Smooth muscle cell of the brain vasculature (primary cell): ENCODE data around the gene CNIH3.
"Not testable (repeated sequence)": the region's sequence is repeated elsewhere in the genome, so short reads cannot be mapped to it uniquely, and the experiment has no call there.

Source experiments
- DNase-seq: peaks from one replicate; pipeline ENCODE4 v3.0.0-alpha.2; 2012; ENCODE audit warnings: low read depth, low spot score

CNIH3 gene

GRCh38 chr1:224643653-224644052, 27.5 kb downstream of the CNIH3 start:
- DNase-seq: no peak

- no peak for DNase-seq
Measured at GRCh38 chr1:224644553-224645154, 28.5 kb downstream of the CNIH3 start.

- no peak for DNase-seq
Measured at GRCh38 chr1:224647449-224647848, 31.3 kb downstream of the CNIH3 start.

GRCh38 chr1:224650290-224650689, 34.2 kb downstream of the CNIH3 start:
- DNase-seq: no peak

- DNase-seq: no peak
Measured at GRCh38 chr1:224651188-224651587, 35.1 kb downstream of the CNIH3 start.

GRCh38 chr1:224656392-224656791, 40.3 kb downstream of the CNIH3 start:
- no peak for DNase-seq

- no peak for DNase-seq
Measured at GRCh38 chr1:224660074-224660473, 44.0 kb downstream of the CNIH3 start.

GRCh38 chr1:224662870-224663269, 46.8 kb downstream of the CNIH3 start:
- no peak for DNase-seq

GRCh38 chr1:224665016-224665415, 48.9 kb downstream of the CNIH3 start:
- no peak for DNase-seq

- no peak for DNase-seq
Measured at GRCh38 chr1:224666078-224666477, 50.0 kb downstream of the CNIH3 start.

- DNase-seq: no peak
Measured at GRCh38 chr1:224666913-224667312, 50.8 kb downstream of the CNIH3 start.

- no peak for DNase-seq
Measured at GRCh38 chr1:224668984-224669383, 52.9 kb downstream of the CNIH3 start.

GRCh38 chr1:224669403-224669802, 53.3 kb downstream of the CNIH3 start:
- no peak for DNase-seq

- DNase-seq: no peak
Measured at GRCh38 chr1:224670506-224670905, 54.4 kb downstream of the CNIH3 start.

- DNase-seq: no peak
Measured at GRCh38 chr1:224671076-224671475, 55.0 kb downstream of the CNIH3 start.

GRCh38 chr1:224673141-224673540, 57.0 kb downstream of the CNIH3 start:
- no peak for DNase-seq

GRCh38 chr1:224675590-224675989, 59.5 kb downstream of the CNIH3 start:
- DNase-seq: no peak

GRCh38 chr1:224676551-224676950, 60.4 kb downstream of the CNIH3 start:
- no peak for DNase-seq

- DNase-seq: no peak
Measured at GRCh38 chr1:224678168-224678567, 62.1 kb downstream of the CNIH3 start.

- no peak for DNase-seq
Measured at GRCh38 chr1:224679606-224680005, 63.5 kb downstream of the CNIH3 start.

GRCh38 chr1:224681816-224682215, 65.7 kb downstream of the CNIH3 start:
- no peak for DNase-seq

- DNase-seq: no peak
Measured at GRCh38 chr1:224683936-224684335, 67.8 kb downstream of the CNIH3 start.

GRCh38 chr1:224684979-224685425, 68.9 kb downstream of the CNIH3 start:
- DNase-seq: no peak

- not testable (repeated sequence) for DNase-seq
Measured at GRCh38 chr1:224686140-224686539, 70.0 kb downstream of the CNIH3 start.
